Activated CD8-positive, alpha-beta memory T cell treated with anti-CD3 and anti-CD28 coated beads, Interleukin-2, amount 50 U/mL, for 24 hours (primary cell): ENCODE results near the gene ZBTB16.

Source experiments
- DNase-seq: peaks from one replicate; pipeline ENCODE4 v3.0.0-alpha.2; 2020; ENCODE audit errors: extremely low read depth

Gene ZBTB16

GRCh38 chr11:114167355-114167754 lies 107.8 kb downstream of the ZBTB16 start:
- DNase-seq: no peak

- DNase-seq: no peak
These were observed 108.4 kb downstream of the ZBTB16 start for GRCh38 chr11:114167771-114168448.

GRCh38 chr11:114168691-114169090 lies 109.2 kb downstream of the ZBTB16 start:
- DNase-seq: no peak

DNA sequence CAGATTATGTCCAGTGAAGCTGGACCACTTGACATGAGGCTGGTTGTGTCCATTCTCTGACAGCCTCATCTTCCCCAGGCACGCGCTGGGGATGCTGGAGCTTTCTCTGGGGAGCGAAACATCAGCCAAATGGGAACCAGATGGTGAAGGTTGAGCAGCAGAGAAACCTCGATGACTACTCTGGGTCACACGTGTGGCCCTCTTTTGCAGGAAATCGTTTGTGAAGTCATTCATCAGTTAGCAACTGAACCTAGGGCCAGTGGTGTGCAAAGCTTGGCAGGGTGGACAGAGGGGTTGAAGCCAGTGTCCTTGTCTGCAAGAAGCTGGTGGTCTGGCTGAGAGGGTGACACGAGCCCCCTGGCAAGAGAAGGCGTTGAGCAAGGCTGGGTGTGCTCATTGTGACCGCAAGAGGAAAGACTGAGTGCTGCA lies 109.8 kb downstream of the ZBTB16 start:
- no peak for DNase-seq

DNA sequence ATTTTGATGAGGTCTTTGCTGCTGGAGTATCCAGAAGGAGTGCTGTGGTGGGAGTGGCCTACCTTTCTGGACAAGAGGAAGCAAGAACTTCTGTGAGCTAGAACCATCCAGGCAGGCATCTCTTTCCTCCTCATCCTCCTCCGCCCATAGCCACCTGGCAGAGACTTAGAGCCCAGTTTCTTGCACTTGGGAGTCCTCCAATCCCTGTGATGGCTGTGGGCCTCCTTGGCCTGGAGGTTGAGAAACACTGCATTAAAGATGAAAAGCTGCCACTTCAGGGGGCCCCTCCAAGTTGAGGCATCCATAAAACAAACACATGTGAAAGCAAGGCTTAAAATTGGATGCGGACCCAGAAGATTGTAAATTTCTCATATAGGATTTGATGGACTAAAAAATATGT lies 110.3 kb downstream of the ZBTB16 start:
- no peak for DNase-seq

- no peak for DNase-seq
These were observed 110.7 kb downstream of the ZBTB16 start for GRCh38 chr11:114170226-114170625.

GRCh38 chr11:114171257-114172054 lies 111.9 kb downstream of the ZBTB16 start:
- DNase-seq: no peak

DNA sequence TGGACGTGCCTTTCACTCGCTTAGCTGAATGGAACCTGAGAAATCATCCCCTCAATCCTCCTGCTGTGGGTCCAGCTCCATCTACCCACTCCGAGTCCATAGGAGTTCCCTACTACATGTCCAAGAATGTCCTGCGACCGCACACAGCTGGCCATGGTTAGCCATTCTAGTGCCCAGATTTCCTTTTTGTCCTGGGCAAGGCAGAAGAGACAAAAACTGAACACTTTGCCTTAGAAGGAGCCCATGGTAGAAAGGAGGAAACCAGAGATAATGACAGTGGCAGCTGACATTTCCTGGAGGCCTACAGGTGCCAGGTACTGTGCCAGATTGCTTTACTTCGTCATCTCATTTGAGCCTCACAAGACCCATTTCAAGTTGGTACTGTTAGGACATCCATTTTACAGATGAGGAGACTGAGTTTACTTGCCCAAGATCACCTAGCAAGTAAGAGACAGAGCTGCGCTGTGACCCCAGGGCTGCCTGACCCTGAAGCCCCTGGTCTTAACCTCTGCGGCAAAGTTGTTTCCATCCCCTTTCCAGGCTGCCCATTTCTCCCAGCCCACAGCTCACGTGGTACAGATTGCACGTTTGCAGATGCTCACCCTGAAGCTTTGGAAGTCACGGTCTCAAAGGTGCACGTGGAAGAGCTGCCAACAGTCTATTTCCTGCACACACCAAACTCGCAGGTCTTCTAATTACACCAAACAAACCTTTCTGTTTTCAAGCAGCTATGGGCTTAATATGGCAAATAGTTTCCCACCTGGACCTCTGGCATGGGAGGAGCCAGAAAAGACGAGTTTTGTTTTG lies 112.7 kb downstream of the ZBTB16 start:
- no peak for DNase-seq

GRCh38 chr11:114172871-114173444 lies 113.4 kb downstream of the ZBTB16 start:
- DNase-seq: no peak

DNA sequence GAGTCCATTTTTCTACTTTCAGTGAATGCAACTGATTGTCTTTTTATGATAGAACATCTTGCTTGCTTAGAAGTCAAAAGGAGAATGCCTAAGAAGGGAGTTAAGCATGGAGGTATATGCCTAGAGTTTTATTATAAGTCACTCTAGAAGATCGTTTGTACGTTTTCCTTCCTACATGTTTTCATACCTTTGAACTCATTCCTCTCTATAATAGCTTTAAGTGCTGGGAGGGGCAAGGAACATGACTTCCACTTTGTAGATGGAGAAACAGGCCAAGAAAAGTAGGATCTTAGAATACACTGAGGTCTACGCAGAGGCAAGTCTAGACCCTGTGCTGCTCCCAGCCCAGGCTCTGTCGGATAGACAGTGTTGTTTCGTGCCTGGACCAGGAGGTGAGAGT lies 114.3 kb downstream of the ZBTB16 start:
- DNase-seq: no peak

GRCh38 chr11:114174712-114175495 lies 115.4 kb downstream of the ZBTB16 start:
- no peak for DNase-seq

GRCh38 chr11:114175706-114176105 lies 116.2 kb downstream of the ZBTB16 start:
- DNase-seq: no peak

- DNase-seq: no peak
These were observed 116.8 kb downstream of the ZBTB16 start for GRCh38 chr11:114176321-114176720.

- DNase-seq: no peak
These were observed 119.1 kb downstream of the ZBTB16 start for GRCh38 chr11:114178656-114179055.

GRCh38 chr11:114179234-114179941 lies 119.9 kb downstream of the ZBTB16 start:
- no peak for DNase-seq

GRCh38 chr11:114180301-114181055 lies 121.0 kb downstream of the ZBTB16 start:
- no peak for DNase-seq

DNA sequence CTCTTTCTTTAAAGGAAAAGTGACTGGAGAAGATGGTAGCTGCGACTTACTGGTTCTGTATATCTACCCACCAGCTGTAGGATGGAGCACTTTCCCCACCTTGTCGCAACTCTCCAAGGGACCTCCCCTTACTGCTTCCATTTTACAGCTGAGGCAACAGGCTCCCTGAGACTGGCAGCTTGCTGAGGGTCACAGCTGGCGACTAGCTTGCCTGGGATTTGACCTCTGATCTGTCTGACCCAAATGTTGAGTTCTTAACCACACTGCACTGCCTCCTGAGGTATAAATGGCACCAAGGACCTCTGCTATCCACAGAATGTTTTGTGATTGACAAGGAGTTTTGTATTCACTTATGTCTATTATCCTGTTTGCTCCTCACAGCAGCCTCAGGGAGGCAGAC lies 121.7 kb downstream of the ZBTB16 start:
- DNase-seq: no peak

- DNase-seq: no peak
These were observed 122.2 kb downstream of the ZBTB16 start for GRCh38 chr11:114181752-114182151.

- DNase-seq: no peak
These were observed 123.0 kb downstream of the ZBTB16 start for GRCh38 chr11:114182471-114183043.
